Endothelial cell (in vitro differentiated cells): Measurements from ENCODE around the gene FUT4. TPM values are rescaled to one million over a fixed set of nuclear protein-coding genes. Genes with fewer than 3 reads are reported as not detected.

Experiments used
- DNase-seq: peaks from one replicate; pipeline ENCODE4 v3.0.0; 2021; ENCODE audit warnings: low spot score
- H3K27ac Mint-ChIP-seq: one replicate; pipeline ENCODE4 v1.8.0; 2021; ENCODE audit warnings: mixed read lengths, inconsistent platforms; ENCODE audit not compliant: unreplicated experiment
- H3K27me3 Mint-ChIP-seq: one replicate; pipeline ENCODE4 v1.8.0; 2021; ENCODE audit warnings: mild to moderate bottlenecking, moderate library complexity, mixed read lengths, inconsistent platforms; ENCODE audit not compliant: unreplicated experiment
- H3K36me3 Mint-ChIP-seq: one replicate; pipeline ENCODE4 v1.8.0; 2021; ENCODE audit warnings: mild to moderate bottlenecking, low read depth, mixed read lengths, inconsistent platforms; ENCODE audit not compliant: unreplicated experiment
- H3K4me1 Mint-ChIP-seq: one replicate; pipeline ENCODE4 v1.8.0; 2021; ENCODE audit warnings: mild to moderate bottlenecking, mixed read lengths, inconsistent platforms; ENCODE audit not compliant: unreplicated experiment
- H3K4me3 Mint-ChIP-seq: one replicate; pipeline ENCODE4 v1.8.0; 2021; ENCODE audit warnings: mild to moderate bottlenecking, mixed read lengths, inconsistent platforms; ENCODE audit not compliant: unreplicated experiment
- H3K9me3 Mint-ChIP-seq: one replicate; pipeline ENCODE4 v1.8.0; 2021; ENCODE audit warnings: mixed read lengths, inconsistent platforms; ENCODE audit not compliant: unreplicated experiment
- total RNA-seq: library from RNA; stranded (reverse); fragmentation: NEBNext Ultra II Directional; extraction: Animal tissue kit (Norgen Biotek cat#: 25700); gene quantifications from one replicate; pipeline ENCODE4 v1.2.1, GENCODE V29; 2021; ENCODE audit not compliant: unreplicated experiment
- TF ChIP-seq, protein P1 (sequence below): fragments of 200-600 bp; sonication (generic); IDR thresholded peaks from one replicate; pipeline ENCODE4 v1.5.0; 2021; ENCODE audit warnings: antibody characterized with exemption; ENCODE audit not compliant: unreplicated experiment

The FUT4 gene
- total RNA-seq, 1 donor from 2014 or later, result 6.3 TPM

DNA sequence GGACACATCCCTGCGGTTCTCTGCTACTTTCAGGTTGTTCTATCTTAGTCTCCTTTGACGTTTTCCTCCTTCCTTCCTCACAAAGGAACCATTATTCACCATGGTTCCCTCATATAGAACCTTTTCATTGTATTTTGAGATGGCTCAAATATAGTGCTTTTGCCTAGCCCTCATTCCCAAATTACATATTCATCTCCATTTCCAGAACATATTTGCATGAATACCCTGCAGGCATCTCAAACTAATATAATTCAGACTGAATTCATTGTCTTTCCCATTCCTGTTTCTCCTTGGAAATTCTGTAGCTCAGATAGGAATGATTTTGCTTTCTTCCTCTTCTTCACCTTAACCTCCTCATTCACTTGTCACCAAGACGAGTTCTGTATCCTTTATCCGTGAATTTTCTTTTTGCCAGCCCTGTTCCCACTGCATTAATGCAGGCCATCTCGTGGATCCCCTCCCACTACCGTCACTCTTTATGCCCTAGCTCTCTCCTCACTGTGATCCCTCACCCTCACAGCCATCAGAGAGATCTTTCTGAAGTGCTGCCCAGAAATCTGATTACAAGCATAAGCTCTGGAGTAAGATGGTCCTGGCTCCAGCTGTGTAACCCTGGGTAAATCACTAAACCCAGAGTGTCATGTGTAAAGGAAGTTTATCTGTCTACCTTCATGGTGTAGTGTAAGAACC is 46.8 kb downstream of the FUT4 start:
- Mint-ChIP-seq H3K36me3 (no peaks in the 10 kb centered on the region), H3K9me3 (no peaks in the 10 kb centered on the region), H3K4me1 (peaks cover 28% of the 10 kb centered on the region), H3K27me3 (peaks cover 2% of the 10 kb centered on the region), H3K27ac (no peak overlapping the region), H3K4me3 (no peak overlapping the region)
- TF ChIP-seq, protein P1, sequence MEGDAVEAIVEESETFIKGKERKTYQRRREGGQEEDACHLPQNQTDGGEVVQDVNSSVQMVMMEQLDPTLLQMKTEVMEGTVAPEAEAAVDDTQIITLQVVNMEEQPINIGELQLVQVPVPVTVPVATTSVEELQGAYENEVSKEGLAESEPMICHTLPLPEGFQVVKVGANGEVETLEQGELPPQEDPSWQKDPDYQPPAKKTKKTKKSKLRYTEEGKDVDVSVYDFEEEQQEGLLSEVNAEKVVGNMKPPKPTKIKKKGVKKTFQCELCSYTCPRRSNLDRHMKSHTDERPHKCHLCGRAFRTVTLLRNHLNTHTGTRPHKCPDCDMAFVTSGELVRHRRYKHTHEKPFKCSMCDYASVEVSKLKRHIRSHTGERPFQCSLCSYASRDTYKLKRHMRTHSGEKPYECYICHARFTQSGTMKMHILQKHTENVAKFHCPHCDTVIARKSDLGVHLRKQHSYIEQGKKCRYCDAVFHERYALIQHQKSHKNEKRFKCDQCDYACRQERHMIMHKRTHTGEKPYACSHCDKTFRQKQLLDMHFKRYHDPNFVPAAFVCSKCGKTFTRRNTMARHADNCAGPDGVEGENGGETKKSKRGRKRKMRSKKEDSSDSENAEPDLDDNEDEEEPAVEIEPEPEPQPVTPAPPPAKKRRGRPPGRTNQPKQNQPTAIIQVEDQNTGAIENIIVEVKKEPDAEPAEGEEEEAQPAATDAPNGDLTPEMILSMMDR, result no peak
- DNase-seq, result no peak

DNA sequence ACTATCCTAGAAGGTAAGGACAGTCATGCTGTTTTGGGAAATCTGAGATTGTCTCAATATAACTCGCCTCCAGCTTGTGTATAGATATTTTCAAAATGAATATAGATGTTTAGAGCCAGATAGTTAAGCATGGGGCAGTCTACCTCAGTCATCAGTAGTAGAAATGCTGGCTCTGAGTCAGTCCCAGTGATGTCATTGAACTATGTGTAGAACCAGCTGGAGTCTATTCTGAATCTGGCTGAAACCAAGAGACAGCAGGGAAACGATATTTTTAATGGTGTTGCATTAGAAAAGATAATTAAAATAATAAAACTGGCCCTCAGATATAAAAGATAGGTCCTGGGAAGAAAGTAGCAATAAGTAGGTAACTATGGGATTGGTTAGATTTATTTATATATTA is 49.3 kb downstream of the FUT4 start:
- no peaks in the 10 kb centered on the region for H3K36me3 Mint-ChIP-seq
- no peak overlapping the region for H3K27ac Mint-ChIP-seq
- peaks cover 27% of the 10 kb centered on the region for H3K4me1 Mint-ChIP-seq
- H3K9me3 Mint-ChIP-seq, result no peaks in the 10 kb centered on the region
- H3K27me3 Mint-ChIP-seq, result peaks cover 2% of the 10 kb centered on the region
- no peak overlapping the region for H3K4me3 Mint-ChIP-seq
- TF ChIP-seq, protein P1, result no peak
- no peak for DNase-seq

DNA sequence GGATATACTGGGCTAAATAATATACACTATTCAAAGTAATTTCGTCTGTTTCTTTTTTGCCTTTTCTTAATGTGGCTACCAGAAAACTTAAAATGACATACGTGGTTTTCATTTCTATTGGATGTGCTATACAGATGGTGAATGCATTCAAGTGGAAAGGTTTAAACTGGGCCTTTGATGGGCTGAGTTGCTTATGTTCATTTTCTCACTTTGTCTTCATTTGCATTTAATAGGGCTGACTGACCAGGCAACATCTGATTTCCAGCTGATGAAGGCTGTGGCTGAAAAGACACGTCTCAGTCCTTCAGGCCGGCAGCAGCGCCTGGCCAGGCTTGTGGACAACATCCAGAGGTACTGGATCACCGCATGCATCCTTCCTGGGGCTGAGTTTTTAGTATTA is 51.4 kb downstream of the FUT4 start:
- TF ChIP-seq, protein P1, result no peak
- no peaks in the 10 kb centered on the region for H3K9me3 Mint-ChIP-seq

DNA sequence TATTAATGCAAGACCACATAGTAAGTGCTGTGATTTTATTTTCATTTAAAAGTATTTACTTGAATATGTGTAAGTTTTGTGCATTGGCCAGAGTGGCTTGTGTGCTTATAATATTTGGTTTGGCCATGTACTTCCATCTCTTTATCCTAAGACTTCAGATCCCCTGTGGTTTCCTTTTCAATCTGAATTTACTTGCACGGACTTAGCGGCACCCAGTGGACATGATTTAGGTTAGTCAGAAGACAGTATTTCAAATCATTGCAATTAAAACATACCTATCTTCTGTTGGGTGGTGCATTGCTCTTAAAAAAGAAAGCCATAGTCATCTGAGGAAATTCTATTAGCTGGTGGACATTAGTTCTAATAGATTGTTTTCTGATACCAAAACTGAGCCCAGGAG is 54.2 kb downstream of the FUT4 start:
- DNase-seq, result no peak
- no peaks in the 10 kb centered on the region for H3K27me3 Mint-ChIP-seq
- TF ChIP-seq, protein P1, result no peak
- no peaks in the 10 kb centered on the region for H3K9me3 Mint-ChIP-seq
- no peaks in the 10 kb centered on the region for H3K36me3 Mint-ChIP-seq
- no peak overlapping the region for H3K4me3 Mint-ChIP-seq
- H3K4me1 Mint-ChIP-seq, result no peaks in the 10 kb centered on the region
- H3K27ac Mint-ChIP-seq, result no peak overlapping the region

More for the DNA sequence above, 51.4 kb downstream of the FUT4 start:
- peaks cover 2% of the 10 kb centered on the region for H3K27me3 Mint-ChIP-seq
- no peaks in the 10 kb centered on the region for H3K36me3 Mint-ChIP-seq
- H3K27ac Mint-ChIP-seq, result no peak overlapping the region
- no peak overlapping the region for H3K4me3 Mint-ChIP-seq
- peaks cover 6% of the 10 kb centered on the region for H3K4me1 Mint-ChIP-seq
- DNase-seq, result no peak

Other genes with a start within 250 kb of the FUT4 start
- gene IZUMO1R, start 239.3 kb upstream of the FUT4 start, total RNA-seq, result not detected
- 0.31 TPM for gene GPR83, start 142.5 kb upstream of the FUT4 start, total RNA-seq
- 17.1 TPM for gene MRE11, start 50.1 kb upstream of the FUT4 start, total RNA-seq
- gene ANKRD49, start 49.9 kb upstream of the FUT4 start, total RNA-seq, result 8.1 TPM
- not detected for gene C11orf97, start 31.5 kb upstream of the FUT4 start, total RNA-seq
- gene PIWIL4, start 23.4 kb downstream of the FUT4 start, total RNA-seq, result 0.54 TPM
- gene AMOTL1, start 224.4 kb downstream of the FUT4 start, total RNA-seq, result 35.9 TPM